ENCODE data around the gene ADAMTSL4. TPM values are rescaled to one million over a fixed set of nuclear protein-coding genes. Genes with fewer than 3 reads are reported as not detected.

The ADAMTSL4 gene
- total and polyA plus RNA-seq, 9 of the 15 experiments (the other 6 are each of a cell fraction or from before 2014, with no cell fraction given), result 12.7 to 212 (median 35.6) TPM

- TF ChIP-seq ZNF318 (IDR thresholded peaks at IDR 0.05; ENCODE audit: borderline replicate concordance in 1 of 2, low read depth in 1 of 2), result no peak
- no peak for TF ChIP-seq TRIM28 (IDR thresholded peaks at IDR 0.05)
- no peak for TF ChIP-seq KAT8 (IDR thresholded peaks at IDR 0.05; ENCODE audit: low read depth)
- TF ChIP-seq ZNF398 (CRISPR knock-in tag; IDR thresholded peaks at IDR 0.05), result no peak
- TF ChIP-seq CBFA2T3 (IDR thresholded peaks at IDR 0.05), result no peak
- no peak for TF ChIP-seq KLF10 (CRISPR knock-in tag; IDR thresholded peaks at IDR 0.05)
- peak; percentile 53; the same call in 1 of the 2 replicates for TF ChIP-seq ILF3 (IDR thresholded peaks at IDR 0.05; ENCODE audit: borderline replicate concordance)
- TF ChIP-seq FOXJ2 (tag; IDR thresholded peaks at IDR 0.05), result no peak
- TF ChIP-seq HNRNPUL1 (IDR thresholded peaks at IDR 0.05; ENCODE audit: low read length), result no peak
- TF ChIP-seq PRPF4 (IDR thresholded peaks at IDR 0.05; ENCODE audit: insufficient read depth, low read depth, low read length, poor library complexity, severe bottlenecking), result peak; percentile 99
- peak; percentile 20; the same call in 1 of the 2 replicates for TF ChIP-seq CREM (IDR thresholded peaks at IDR 0.05; ENCODE audit: low read depth)
- peak in 1 of 2 experiments; percentile 79; a peak in 2 of 4 replicates for TF ChIP-seq SIN3A (IDR thresholded peaks at IDR 0.05; ENCODE audit: borderline replicate concordance in 2 of 2, control insufficient read depth in 1 of 2, low read depth in 2 of 2, low read length in 2 of 2)
- TF ChIP-seq ZNF655 (CRISPR knock-in tag; IDR thresholded peaks at IDR 0.05), result no peak
- no peak for TF ChIP-seq PTRF (tag; IDR thresholded peaks at IDR 0.05)
- TF ChIP-seq C11orf30 (IDR thresholded peaks at IDR 0.05; ENCODE audit: low read depth), result no peak
- peak; percentile 67 for TF ChIP-seq GATAD2B (IDR thresholded peaks at IDR 0.05; ENCODE audit: borderline replicate concordance)
- TF ChIP-seq NR2F6 (CRISPR knock-in tag; IDR thresholded peaks at IDR 0.05), result no peak
Observed at GRCh38 chr1:150579110-150579944, 30.1 kb downstream of the ADAMTSL4 start, which contains the start of gene MCL1 (continued).

All from K562 (cell line).